Activated T-helper 9 cell treated with anti-CD3 and anti-CD28 coated beads, Interleukin-2, amount 50 U/mL, for 16 hours (primary cell): ENCODE results near the gene TTN.

ENCODE experiments used
- DNase-seq: peaks from one replicate; pipeline ENCODE4 v3.0.0-alpha.2; 2020; ENCODE audit warnings: low read depth

Gene TTN

DNA sequence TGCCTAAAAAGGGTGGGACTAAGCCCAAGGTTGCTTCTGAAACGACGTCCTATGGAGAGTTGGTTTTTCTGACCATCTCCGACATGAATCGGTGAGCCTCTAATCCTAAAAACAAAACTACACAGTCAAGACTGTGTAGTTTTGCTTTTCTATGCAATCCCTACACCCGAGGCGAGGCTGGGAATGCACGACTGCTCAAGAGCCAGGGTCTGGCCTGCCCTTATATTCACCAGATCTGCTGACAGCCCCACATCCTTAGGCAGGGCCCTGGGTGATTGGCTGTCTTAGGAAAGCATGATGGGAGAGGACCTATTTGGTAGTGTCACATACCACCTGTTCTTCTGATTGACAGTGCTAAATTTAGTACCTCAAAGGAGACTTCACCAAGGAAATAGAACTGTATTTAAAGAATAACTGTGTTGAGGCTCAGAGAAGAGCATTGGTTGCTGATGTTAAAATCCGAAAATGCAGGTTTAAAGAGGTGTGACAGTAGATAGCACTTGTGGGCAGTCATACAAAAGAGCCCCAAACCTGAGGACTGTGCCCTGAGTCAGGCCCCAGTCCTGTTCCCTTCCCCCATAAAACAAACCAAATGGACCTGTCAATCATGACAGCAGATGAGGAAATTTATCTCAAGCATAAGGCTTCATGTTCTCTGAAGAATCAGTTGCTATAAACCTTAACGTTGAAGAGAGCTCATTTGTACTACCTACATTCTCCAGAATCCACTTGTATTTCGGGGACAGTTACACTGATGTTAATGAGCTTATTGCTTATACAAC is at the start of gene TTN:
Gene TTN (minus strand): TSS at position 197 of the 782 bp plus-strand sequence. CDS start 2,781 bp downstream, outside the sequence.
- DNase-seq: no peak

DNA sequence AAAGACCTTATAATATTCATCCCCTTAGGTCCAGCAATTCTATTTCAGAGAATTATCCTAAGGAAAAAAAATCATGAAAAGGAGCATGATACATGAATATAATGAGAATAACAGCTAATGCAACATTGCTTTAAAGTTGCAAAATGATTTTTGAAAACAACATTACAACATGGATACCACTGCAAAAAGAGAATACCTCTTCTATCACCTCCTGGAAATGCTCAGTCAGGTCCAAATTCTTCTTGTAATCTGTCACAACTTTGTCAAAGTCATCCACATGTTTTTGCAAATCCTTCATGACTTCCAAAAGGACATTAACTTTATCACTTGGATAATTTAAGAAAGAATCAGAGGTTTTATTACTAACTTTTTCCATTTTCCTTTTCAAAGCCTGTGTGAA is 47.9 kb upstream of the TTN start:
- DNase-seq: no peak

DNA sequence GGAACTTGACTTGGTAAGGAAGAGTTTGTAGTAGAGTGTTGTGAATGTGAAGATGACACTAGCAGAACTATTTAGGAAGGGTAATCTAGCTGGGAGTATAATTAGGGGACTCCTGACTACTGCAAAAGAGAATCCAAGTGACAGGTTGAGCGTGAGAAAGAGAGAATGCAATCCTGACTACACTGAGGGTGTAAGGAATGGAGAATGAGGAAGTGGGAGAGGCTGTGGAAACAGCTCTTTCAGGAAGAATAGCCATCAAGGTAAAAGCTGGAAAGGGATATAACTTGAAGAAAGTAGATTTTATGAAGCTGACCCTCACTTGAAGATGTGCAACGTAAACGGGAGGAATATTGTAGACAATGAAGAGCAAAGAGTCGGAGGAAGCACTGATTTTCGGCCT is 41.1 kb upstream of the TTN start:
- no peak for DNase-seq

DNA sequence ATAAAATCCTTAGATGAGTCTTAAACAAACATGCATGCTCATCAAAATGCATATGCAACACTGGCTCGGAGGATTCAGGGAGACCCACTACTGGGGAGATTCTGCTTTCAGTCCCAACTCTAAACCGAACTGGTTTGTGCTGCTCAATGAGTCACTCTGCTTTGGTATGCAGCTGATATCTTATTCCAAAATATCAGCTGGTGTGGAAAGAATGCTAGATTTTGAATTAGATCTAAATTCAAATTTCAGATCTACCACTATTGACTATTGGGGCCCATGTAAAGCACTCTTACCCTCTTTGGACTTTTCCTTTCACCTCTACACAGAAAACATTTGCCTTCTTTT is 39.2 kb upstream of the TTN start:
- DNase-seq: no peak

DNA sequence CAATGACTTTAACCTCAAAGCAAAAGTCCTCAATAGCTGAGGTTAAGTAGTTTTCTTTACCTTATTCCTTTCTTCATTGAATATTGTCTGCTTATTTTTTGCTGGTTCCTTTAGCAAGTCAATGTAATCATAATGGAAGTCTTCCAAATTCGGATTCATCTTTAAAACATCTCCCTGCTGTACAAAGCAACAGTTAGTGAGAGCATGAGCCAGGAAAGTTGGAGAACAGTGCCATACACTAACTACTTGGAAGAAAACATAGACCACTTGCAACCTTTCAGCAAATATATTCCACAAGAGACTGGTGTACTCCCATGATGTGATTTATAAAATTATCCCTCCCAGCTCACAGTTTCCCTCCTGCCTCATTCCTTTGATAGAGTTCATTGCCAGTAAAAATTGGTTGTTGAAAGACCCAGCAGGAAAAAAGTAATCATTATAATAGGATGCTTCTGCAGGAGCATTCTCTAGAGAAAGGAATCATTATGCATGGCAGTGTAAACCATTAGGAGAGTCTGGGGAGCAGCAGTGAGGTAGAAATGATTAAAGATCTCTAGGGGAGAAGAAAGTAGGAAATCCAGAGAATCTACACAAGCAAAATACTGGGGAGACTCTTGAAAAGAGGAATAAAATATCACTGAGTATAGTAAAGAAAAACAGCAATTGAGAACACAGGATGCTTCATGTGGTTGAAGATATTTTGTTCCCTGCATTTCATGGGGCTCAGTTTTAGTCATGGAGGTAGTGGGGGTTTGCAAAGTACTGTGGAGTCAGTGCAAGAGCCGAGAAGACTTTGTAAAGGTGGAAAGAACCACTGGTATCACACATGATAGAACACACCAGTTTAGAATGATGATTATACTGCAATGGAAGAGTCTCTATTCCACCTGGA is 38.6 kb upstream of the TTN start:
- DNase-seq: no peak

DNA sequence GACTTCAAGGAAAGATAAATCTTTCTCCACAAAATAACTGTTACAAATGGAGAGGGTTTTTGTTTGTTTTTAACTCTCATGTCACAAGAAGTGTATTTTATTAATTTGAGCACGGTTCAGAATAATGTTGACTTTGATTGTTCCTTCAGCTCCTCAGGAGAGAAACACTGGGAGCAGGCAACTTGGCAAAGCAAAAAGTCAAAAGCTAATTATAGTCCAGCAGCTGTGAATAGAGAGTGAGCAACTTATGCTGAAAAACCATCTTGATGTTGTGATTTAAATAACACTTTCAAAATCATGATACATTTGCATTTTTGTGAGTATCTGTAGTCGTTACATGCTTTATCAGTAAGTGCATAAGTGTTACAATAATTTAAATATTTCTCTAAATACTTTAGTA is 37.5 kb upstream of the TTN start:
- DNase-seq: no peak

DNA sequence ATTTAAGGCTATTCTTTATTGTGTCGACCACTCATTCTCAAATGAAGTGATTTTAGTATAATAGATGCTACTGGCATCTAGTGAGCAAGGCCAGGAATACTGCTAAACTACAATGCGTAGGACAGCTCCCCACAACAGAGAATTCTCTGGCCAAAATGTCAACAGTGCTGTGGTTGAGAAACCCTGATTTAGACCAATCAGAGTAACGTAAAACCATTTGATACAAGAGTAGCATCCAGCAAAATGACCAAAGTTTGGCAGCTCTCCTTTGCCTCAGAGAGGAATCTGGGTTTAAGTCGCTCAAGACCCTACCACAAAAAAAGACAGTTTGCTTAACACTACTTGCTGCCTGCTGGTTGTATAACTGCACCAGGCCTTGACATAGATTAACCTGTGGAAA is 37.0 kb upstream of the TTN start:
- DNase-seq: no peak

DNA sequence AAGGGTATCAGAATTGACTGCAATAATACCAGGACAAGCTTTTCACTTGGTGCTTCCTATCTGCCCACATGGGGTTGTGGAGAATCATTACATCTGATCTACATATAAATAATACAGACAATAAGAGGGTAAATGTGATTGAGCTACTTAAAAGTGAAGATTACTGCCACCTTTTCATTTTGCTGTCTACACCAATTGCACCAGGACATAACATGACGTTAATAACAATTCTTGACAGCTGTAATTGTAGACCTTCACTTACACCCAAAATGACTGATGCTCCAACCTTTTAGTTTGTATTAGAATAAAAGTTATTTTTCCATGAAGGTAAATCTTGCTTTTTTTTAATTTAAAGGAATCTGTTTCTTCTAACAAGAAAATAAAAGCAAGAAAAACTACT is 36.5 kb upstream of the TTN start:
- no peak for DNase-seq

DNA sequence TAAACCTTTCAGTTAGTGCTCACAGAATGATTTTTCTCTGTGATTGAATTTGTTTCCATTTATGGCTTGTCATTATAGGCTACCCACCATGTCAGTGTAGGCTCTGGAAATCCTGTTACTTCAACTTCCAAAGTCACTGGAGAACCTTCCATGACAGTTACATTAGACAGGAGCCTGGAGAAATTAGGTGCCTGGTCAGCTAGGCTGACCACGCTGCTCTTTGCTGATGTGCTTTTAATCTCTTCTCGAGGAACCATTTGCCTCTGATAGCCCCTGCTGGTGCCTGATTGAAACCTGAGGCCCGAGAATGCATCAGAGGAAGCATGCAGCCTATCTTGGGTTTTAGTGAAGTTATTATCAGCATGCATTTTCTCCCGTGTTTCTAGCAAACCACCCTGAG is 29.6 kb upstream of the TTN start:
- DNase-seq: no peak

DNA sequence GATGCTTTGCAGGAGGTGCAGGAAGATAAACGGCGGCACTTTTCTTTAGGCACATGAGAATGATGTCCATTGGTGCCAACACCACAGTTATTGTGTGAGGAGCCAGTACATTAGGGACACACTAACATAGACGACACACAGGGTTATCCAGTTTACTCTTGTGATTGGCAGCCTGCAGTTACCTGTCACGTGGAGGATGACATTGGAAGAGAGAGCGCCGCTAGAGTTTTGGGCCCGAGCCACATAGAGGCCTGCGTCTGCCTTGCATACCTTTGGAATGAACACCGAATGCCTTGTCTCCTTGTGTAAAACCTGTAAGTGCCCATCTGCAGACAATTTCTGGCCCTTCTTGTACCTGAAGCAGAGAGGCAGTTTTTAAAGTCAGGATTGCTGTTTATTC is 26.9 kb upstream of the TTN start:
- DNase-seq: no peak

DNA sequence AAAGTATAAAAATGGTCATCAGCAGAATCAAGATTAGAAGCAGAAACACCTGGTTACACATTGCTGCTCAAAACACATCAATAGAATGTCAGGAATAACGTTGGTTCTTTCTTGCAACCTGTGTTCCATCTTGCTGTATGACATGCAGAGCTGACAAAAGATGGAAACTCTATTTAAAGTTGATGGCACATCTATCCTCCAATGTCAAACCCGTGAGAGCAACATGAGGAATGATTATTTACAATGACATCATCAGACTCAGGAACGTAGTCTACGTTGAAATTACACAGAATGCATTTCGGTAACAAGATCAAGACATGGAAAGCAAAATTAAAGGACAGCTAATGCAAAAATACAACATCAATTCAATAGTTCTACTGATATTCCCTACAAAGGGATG is 26.2 kb upstream of the TTN start:
- DNase-seq: no peak

DNA sequence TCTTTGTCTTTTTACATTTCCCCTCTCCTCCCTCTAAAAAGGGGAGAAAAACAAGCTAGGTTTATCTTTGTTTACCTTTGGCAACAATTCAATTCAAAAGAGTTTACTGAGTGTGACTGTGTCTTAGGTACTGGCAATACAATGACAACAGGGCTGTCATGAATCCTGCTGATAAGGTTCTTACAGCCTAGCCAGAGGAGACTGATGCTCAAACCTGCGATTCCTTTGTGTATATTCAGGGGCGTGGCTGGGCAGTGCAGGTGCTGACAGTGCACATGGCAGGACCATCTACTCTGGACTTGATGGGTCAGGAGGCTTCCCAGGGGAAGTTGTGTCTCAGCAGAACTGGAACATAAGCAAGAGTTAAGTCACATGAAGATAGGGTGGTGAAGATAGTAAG is 23.2 kb upstream of the TTN start:
- DNase-seq: no peak

DNA sequence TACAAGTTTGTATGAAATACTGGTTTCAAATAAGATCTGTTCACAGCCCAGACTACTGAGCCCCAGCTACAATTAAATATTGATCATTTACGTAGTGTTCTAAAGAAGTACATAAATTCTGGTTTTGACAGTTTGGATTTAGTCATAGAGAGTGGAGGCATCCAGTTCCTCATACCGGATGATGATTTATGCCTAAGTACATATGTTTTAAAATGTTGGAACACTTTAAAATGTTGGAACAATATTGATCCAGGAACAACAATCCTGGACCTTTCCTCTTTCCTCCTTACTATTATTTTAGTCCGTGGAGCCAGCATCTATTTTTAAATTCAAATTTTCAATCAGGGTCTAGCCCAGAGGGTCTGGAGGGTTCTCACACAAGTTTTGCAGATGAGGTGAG is 22.8 kb upstream of the TTN start:
- no peak for DNase-seq

DNA sequence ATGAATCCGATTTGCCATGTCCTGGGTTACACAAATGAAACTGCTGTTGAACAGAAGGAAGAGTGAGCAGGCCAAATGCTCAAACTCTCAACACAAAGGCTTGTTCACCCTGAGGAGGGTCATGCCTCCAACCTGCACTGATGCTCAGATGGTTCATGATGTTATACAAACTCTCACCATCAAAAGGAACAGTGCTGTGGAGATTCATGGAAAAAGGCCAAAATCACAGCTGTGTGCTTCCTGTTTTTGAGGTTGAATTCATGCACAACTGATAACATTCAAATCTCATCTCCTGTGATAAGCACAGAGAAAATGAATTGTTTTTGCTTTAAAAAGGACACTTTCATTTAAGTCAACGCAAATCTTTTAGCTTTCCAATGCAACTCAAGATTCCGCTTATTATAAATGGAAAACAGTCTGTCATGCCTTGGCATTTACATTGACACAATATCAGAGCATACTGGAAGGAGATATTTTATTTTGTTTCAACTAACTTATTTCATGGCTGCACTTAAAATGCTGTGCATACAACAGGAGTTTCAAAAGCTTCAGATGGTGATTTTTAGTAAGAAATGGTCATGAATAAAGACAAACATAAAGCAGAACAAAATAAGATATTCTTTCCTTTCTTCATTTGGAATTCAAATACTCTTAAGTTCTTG is 22.2 kb upstream of the TTN start:
- no peak for DNase-seq

DNA sequence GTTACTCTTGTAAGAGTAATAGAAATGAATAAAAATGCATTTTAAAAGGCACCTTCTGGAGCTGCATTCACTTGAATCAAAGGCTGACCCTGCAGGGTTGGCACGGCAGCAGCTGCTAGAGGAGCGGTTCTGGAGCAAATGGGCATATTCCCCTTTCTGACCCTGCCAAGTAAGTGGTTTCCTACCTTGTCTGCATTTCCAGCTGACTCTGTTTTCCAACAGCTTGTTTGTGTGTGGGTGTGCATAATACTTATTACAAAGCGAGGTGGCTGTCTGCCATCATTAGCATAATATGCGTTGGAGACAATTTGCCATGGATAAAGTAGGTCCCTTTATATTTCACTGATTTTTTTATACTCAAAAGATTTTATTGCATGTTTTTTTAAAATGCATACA is 21.3 kb upstream of the TTN start:
- DNase-seq: no peak

DNA sequence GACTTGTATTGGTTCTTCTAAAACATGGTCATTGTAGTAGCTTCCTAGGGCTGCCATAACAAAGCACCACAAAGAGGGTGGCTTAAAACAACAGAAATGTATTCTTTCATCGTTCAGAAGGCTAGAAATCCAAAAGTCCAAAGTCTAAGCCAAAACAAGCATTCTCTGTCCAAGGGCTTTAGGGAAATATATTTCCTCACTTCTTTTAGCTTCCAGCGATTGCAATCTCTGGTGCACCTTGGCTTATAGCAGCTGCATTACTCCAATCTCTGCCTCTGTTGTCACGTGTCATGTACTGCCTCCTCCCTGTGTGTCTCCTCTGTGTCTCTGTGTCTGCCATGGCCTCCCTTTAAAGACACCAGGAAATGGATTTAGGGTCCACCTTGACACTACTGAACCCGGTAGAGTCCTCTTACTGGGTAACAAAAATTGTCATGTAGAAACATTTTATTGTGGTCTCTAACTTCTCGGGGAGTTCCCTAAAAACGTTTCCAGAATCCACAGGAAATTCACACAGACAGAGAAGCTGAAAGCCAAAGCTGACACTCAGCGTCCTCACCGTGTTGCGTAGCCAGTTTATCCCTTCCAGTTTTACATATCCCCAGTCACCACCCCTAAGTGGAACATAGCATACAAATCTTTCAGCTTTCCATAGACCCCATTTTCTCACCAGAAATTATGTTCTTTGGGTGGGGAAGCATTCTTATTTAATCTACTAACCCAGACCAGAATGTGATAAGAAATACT is 20.7 kb upstream of the TTN start:
- no peak for DNase-seq

DNA sequence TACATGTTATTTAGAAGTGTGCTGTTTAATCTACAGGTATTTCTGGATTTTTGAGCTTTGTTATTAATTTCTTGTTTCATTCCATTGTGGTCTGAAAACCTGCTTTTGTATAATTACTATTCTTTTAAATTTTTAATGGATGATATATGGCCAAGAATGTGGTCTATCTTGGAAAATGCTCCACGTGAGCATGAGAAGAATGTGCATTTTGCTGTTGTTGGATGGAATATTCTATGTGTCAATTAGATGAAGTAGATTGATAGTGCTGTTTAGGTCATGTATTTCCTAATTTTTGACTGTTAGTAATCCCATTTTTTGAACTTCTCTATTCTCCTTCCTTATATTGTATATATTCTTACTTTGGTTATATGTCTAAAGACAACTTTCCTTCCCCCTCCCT is 19.9 kb upstream of the TTN start:
- DNase-seq: no peak

DNA sequence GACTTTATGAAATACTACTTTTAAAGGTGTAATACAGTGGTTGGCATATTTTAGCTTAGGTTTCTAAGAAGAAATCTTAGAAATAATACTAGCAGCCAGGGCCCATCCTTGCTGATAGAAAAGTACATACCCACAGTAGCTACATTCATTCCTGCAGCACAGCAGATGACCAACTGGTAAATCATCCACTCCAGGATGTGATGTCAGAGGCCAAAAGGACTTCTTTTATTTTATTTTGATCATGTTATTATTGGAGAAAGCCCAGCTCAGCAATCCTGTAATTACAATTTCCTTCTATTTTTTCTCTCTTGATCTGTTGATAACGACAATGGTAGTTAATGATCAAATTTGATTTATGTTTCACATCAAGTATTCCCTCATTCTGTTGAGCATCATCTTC is 18.0 kb upstream of the TTN start:
- DNase-seq: no peak

DNA sequence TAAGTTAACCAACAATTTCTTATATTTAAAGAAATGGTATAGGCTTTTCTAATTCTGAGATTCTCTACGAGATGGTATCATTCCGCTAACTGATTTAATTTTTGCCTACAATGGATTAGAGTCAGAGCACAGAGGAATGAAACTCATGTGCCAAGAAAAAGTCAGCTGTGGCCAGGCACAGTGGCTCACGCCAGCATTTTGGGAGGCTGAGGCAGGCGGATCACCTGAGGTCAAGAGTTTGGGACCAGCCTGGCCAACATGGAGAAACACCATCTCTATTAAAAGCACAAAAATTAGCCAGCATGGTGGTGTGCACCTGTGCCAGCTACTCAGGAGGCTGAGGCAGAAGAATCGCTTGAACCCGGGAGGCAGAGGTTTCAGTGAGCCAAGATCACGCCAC is 17.0 kb upstream of the TTN start:
- DNase-seq: no peak

DNA sequence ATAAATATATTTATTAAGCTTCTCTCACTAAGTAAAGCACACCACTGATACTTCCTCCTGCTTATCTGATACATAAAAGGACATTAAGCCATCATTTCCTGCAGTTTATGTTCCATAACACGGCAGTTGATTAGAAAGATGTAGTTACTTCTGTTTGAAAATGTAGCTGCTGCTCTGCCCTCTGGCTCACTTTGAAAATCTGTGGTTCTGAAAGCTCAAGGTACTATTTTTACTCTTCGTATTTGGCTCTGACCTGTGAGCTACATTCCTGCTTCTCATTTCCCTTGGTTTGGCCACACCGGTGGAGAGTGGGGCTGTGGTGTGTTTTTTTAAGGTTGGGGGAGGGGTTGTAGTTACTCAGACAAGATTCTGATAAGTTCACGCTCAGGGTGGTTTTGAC is 12.8 kb upstream of the TTN start:
- no peak for DNase-seq

DNA sequence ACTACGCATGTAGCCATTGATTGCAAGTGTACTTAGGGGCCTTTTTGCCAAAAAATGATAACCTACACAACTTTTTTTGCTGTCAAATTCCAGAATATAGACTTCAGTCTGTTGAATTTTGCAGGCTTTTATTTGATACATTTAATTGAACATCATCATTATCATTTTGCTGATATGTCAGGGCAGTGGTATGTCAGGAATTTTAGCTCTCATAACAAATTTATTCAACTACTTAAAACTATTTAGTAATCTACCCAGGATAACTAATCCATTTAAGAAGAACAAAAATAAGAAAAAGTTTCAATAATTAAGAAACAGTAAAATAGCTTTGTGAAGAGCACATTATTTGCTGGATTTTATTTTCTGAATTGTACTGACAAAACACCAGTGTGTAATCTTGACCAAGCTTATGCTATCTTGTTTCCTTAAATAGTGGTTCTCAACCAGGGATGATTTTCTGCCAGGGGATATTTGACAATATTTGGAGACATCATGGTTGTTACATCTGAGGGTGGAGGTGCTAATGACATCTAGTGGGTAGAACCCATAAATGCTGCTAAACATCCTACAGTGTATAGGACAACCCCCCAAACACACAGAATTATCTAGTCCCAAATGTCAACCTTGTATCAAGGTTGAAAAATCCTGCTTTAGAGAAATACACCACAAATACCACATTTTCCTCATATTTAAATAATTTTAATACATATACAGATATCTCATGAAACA is 12.1 kb upstream of the TTN start:
- no peak for DNase-seq

DNA sequence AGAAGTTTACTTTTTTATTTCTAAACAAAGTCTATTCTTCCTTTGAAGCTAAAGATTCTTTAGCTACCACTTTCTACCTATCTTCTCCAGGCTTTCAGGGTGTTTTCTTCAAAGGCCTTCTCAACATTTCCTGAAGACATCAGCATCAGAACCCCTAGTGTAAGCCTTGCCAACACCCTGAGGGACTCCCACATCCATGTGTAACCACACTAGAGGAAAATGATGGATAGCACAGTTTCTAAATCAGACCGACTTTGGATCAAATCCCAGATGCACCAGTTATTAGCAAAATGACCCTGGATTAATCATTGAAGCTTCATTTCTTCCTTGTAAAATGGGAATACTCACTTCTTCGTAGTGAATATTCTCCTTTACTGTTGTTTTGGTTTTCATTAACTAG is 4.7 kb upstream of the TTN start:
- DNase-seq: no peak
